ENCODE data around the gene ZSCAN26. TPM values are rescaled to one million over a fixed set of nuclear protein-coding genes. Genes with fewer than 3 reads are reported as not detected.

The ZSCAN26 gene
- total and polyA plus RNA-seq, 2 of the 4 experiments (the other 2 are of a cell fraction) = 13.1 to 42.1 TPM

DNA sequence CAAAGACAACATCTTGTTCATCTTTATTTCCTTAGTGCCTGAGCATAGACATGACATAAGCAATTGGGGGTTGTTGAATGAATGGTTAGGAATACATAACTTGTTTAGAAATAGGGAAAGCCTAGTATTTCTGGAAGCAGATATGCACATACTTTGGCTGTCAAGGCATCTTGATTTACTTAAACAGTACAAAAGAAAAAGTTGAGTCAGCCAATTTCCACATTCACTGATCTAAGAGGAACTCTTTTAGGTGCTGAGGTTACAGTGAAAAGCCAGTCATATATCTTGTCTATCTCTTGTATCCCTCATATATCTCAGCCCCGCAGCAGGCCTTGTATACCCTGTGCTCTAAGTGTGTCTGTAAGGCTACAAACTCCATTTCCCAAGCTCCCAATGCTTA lies 26.5 kb upstream of the ZSCAN26 start:
- Histone ChIP-seq H2BK120ac (ENCODE audit: low read depth, low read length) (no peak overlapping the region), H3K4me2 (ENCODE audit: low read depth, low read length) (no peak overlapping the region), H2AK5ac (ENCODE audit: low read depth, low read length) (no peak overlapping the region), H4K91ac (ENCODE audit: insufficient read depth, low read depth, low read length) (no peak overlapping the region), H3K27me3 (ENCODE audit: control insufficient read depth, insufficient read depth, low read length) (no peaks in the 10 kb centered on the region), H3K18ac (ENCODE audit: low read depth, low read length) (no peak overlapping the region), H3K9me1 (ENCODE audit: insufficient read depth, low read length) (0 out of 2 replicates have a peak, but pooled peaks cover 4% of the 10 kb centered on the region), H3K9me3 (ENCODE audit: control insufficient read depth, insufficient read depth, low read length) (no peaks in the 10 kb centered on the region), H3K36me3 (ENCODE audit: control insufficient read depth, insufficient read depth, low read length) (peaks cover 13% of the 10 kb centered on the region), H2BK15ac (ENCODE audit: low read depth, low read length) (no peak overlapping the region), H3K4ac (ENCODE audit: low read depth, low read length) (no peak overlapping the region), H3K4me3 (ENCODE audit: insufficient read depth, low read depth, low read length) (no peak overlapping the region), H4K8ac (ENCODE audit: low read depth in 2 of 2, low read length in 2 of 2) (no peak overlapping the region), H2BK20ac (ENCODE audit: low read depth, low read length) (no peak overlapping the region), H3K9ac (ENCODE audit: low read depth, low read length) (no peak overlapping the region), H3K56ac (ENCODE audit: extremely low read depth, insufficient read depth, low read length) (no peak overlapping the region), H4K20me1 (ENCODE audit: insufficient read depth, low read length) (no peaks in the 10 kb centered on the region), H2AK9ac (replicated peaks; ENCODE audit: low read depth, low read length, poor library complexity) (no peak overlapping the region), H3K23ac (ENCODE audit: low read depth, low read length) (no peak overlapping the region), H2AFZ (replicated peaks; ENCODE audit: low read length, poor library complexity) (no peak overlapping the region), H3K4me1 (ENCODE audit: control insufficient read depth, insufficient read depth, low read length) (no peaks in the 10 kb centered on the region), H3K14ac (replicated peaks; ENCODE audit: low read depth, low read length) (no peak overlapping the region), H4K5ac (ENCODE audit: low read depth, low read length) (no peak overlapping the region), H3K27ac (ENCODE audit: insufficient read depth, low read length) (no peak overlapping the region), H3K79me1 (ENCODE audit: low read depth in 1 of 2, low read length in 2 of 2) (peaks cover 0 to 2% of the 10 kb centered on the region in 2 experiments; a peak in 1 of 4 replicates), H2BK5ac (ENCODE audit: low read depth, low read length, poor library complexity, severe bottlenecking) (no peak overlapping the region)
- intact Hi-C loops (cut with micrococcal nuclease) = no loop called here
- no CpG with 5 or more reads among the region's 1 CpG for WGBS, 2 experiments (ENCODE audit: extremely low coverage in 2 of 2, insufficient read length in 1 of 2)
- BruUV-seq (replicated peaks) = no TSS peak
- TF ChIP-seq CTCF (conservative IDR thresholded peaks at IDR 0.05; ENCODE audit: low read depth, low read length) = no peak
- 0 out of 2 replicates have a peak, but pooled peaks have one; percentile 19 for TF ChIP-seq MAFK (IDR thresholded peaks at IDR 0.05; ENCODE audit: low read depth, low read length)
- POLR2A ChIA-PET (ENCODE audit: unreplicated experiment) = no interaction called here
- in situ Hi-C loops (cut with MboI; ENCODE audit: low sequenced_read_pairs) = no loop called here
- DNase-seq (peak; percentile 36), ATAC-seq (ENCODE audit: low read depth) (peak; percentile 73)
- CTCF ChIA-PET = no interaction called here
- dilution Hi-C loops (cut with HindIII; ENCODE audit: low sequenced_read_pairs, unreplicated experiment) = no loop called here

Measured in IMR-90 (cell line).